Measurements from ENCODE around the gene ABLIM3. TPM values are rescaled to one million over a fixed set of nuclear protein-coding genes. Genes with fewer than 3 reads are reported as not detected.

ABLIM3 gene
- total and polyA plus RNA-seq, 9 of the 15 experiments (the other 6 are each of a cell fraction or from before 2014, with no cell fraction given) = 0.03 to 0.38 (median 0.11) TPM

DNA sequence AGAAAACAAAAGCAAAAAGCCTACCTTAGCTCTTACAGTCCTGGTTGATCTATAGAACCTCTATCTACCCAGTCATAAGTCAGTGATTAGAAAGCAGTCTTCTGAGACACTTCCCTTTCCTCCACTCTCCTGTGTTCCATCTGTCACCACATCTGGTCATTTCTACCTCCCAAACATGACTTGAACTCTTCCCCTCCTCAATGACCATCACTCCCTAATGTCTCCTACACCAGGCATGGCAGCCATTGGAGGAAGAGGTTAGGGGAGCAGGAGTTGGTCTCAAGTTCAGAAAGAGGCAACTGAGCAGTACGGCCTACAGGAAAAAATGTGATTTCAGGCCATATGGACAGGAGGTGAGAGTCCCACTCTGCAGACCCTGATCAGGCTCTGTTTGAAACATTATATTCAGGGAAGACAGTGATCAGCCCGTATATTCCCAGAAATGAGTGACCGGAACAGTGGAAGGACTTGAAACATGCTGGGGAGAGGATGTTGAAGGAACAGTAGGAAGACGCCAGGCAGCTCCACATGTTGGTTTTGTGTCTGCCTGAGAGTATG, 12.0 kb downstream of the ABLIM3 start:
- BruUV-seq (replicated peaks) = no TSS peak
- ATAC-seq (peak; percentile 12), DNase-seq (ENCODE audit: extremely low read depth in 1 of 4, low spot score in 3 of 4) (no peak), FAIRE-seq (peak; percentile 49)
- intact Hi-C loops (cut with micrococcal nuclease) (no loop called here), in situ Hi-C loops (cut with MboI) (no loop called here)
- H3K4me2 ChIP-seq (ENCODE audit: insufficient read depth, low read length) = peak overlapping the region; percentile 23; the same call in 1 of the 2 replicates
- peaks cover 0 to 10% of the 10 kb centered on the region in 2 experiments; a peak in 1 of 5 replicates for H3K27me3 ChIP-seq (ENCODE audit: control insufficient read depth in 2 of 2, insufficient read depth in 2 of 2, low read length in 2 of 2)
- H3K36me3 ChIP-seq (ENCODE audit: control insufficient read depth, insufficient read depth, low read length) = no peaks in the 10 kb centered on the region
- CTCF ChIA-PET (ENCODE audit: low intra/inter-chr PET ratio) = no interaction called here
- 54% methylated on average over 4 of the region's 4 CpGs for WGBS (ENCODE audit: insufficient coverage, low coverage, missing lambda C conversion rate)
- H3K79me2 ChIP-seq (ENCODE audit: control insufficient read depth, insufficient read depth, low read length) = no peaks in the 10 kb centered on the region
- no peak overlapping the region for H3K4me3 ChIP-seq
- no peaks in the 10 kb centered on the region for H4K20me1 ChIP-seq (replicated peaks; ENCODE audit: control insufficient read depth, insufficient read depth, low read length)
- 0 out of 4 replicates have a peak overlapping the region, but pooled peaks of 1 of the 2 experiments have one; percentile 23 for H3K9ac ChIP-seq (ENCODE audit: insufficient read depth in 1 of 2, low read depth in 2 of 2, low read length in 2 of 2)
- H3K9me3 ChIP-seq (replicated peaks; ENCODE audit: control insufficient read depth, insufficient read depth, low read depth, low read length) = no peaks in the 10 kb centered on the region
- H3K4me1 ChIP-seq (replicated peaks in 1 of 2; ENCODE audit: control insufficient read depth in 2 of 2, insufficient read depth in 2 of 2, low read length in 2 of 2) = peaks cover 2 to 31% of the 10 kb centered on the region in 2 experiments; a peak in 4 of 5 replicates
- H2AFZ ChIP-seq (ENCODE audit: low read depth, low read length) = peak overlapping the region; percentile 1
- peak overlapping the region; percentile 57; the same call in 1 of the 3 replicates for H3K27ac ChIP-seq (ENCODE audit: extremely low read depth, low read depth, low read length)
- POLR2A ChIA-PET = interaction anchor here (0.6 to 1.0 kb wide), 3 partner anchors 15 to 145 kb away, joined by 3 to 4 read pairs (median 3); no protein-coding TSS in a partner anchor
- no peaks in the 10 kb centered on the region for H3K9me1 ChIP-seq (ENCODE audit: control insufficient read depth, insufficient read depth, low read length)
- TF ChIP-seq, protein P1, sequence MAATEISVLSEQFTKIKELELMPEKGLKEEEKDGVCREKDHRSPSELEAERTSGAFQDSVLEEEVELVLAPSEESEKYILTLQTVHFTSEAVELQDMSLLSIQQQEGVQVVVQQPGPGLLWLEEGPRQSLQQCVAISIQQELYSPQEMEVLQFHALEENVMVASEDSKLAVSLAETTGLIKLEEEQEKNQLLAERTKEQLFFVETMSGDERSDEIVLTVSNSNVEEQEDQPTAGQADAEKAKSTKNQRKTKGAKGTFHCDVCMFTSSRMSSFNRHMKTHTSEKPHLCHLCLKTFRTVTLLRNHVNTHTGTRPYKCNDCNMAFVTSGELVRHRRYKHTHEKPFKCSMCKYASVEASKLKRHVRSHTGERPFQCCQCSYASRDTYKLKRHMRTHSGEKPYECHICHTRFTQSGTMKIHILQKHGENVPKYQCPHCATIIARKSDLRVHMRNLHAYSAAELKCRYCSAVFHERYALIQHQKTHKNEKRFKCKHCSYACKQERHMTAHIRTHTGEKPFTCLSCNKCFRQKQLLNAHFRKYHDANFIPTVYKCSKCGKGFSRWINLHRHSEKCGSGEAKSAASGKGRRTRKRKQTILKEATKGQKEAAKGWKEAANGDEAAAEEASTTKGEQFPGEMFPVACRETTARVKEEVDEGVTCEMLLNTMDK (IDR thresholded peaks at IDR 0.05; ENCODE audit: borderline replicate concordance, insufficient read depth, low read depth, low read length, poor library complexity, severe bottlenecking) = no peak
- TF ChIP-seq DLX4 (CRISPR knock-in tag; IDR thresholded peaks at IDR 0.05) = no peak
- TF ChIP-seq MTF1 (CRISPR knock-in tag; IDR thresholded peaks at IDR 0.05; ENCODE audit: borderline replicate concordance) = no peak
- TF ChIP-seq SPI1 (IDR thresholded peaks at IDR 0.05; ENCODE audit: borderline replicate concordance, low read depth, low read length) = peak; percentile 49; the same call in 1 of the 2 replicates
- peak; percentile 53; the same call in 1 of the 2 replicates for TF ChIP-seq NFXL1 (CRISPR knock-in tag; IDR thresholded peaks at IDR 0.05)
- no peak for TF ChIP-seq SRSF1 (IDR thresholded peaks at IDR 0.05; ENCODE audit: low read depth, low read length)
- no peak for TF ChIP-seq STAG1 (CRISPR knock-in tag; IDR thresholded peaks at IDR 0.05; ENCODE audit: borderline replicate concordance)
- no peak for TF ChIP-seq SRSF9 (IDR thresholded peaks at IDR 0.05; ENCODE audit: borderline replicate concordance, low read depth, low read length)
- TF ChIP-seq, protein P2, sequence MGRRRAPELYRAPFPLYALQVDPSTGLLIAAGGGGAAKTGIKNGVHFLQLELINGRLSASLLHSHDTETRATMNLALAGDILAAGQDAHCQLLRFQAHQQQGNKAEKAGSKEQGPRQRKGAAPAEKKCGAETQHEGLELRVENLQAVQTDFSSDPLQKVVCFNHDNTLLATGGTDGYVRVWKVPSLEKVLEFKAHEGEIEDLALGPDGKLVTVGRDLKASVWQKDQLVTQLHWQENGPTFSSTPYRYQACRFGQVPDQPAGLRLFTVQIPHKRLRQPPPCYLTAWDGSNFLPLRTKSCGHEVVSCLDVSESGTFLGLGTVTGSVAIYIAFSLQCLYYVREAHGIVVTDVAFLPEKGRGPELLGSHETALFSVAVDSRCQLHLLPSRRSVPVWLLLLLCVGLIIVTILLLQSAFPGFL (CRISPR knock-in tag; IDR thresholded peaks at IDR 0.05) = no peak
- TF ChIP-seq GTF2A2 (tag; IDR thresholded peaks at IDR 0.05) = peak; percentile 82
- TF ChIP-seq DMBX1 (CRISPR knock-in tag; IDR thresholded peaks at IDR 0.05; ENCODE audit: borderline replicate concordance) = peak; percentile 17; the same call in 1 of the 2 replicates
- TF ChIP-seq, protein P3, sequence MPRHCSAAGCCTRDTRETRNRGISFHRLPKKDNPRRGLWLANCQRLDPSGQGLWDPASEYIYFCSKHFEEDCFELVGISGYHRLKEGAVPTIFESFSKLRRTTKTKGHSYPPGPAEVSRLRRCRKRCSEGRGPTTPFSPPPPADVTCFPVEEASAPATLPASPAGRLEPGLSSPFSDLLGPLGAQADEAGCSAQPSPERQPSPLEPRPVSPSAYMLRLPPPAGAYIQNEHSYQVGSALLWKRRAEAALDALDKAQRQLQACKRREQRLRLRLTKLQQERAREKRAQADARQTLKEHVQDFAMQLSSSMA (CRISPR knock-in tag; IDR thresholded peaks at IDR 0.05) = 0 out of 2 replicates have a peak, but pooled peaks have one; percentile 23
- TF ChIP-seq HDAC8 (tag; IDR thresholded peaks at IDR 0.05) = no peak
- no peak for TF ChIP-seq TBL1XR1 (IDR thresholded peaks at IDR 0.05; ENCODE audit: low read length in 2 of 2)
- no peak for TF ChIP-seq U2AF2 (optimal IDR thresholded peaks at IDR 0.05; ENCODE audit: low read depth, low read length)

Measured in K562 (cell line).